ENCODE results near the gene POLR2B. TPM values are rescaled to one million over a fixed set of nuclear protein-coding genes. Genes with fewer than 3 reads are reported as not detected.

POLR2B gene
- total RNA-seq, 2 experiments from 2014 or later: 106 to 144 TPM

DNA sequence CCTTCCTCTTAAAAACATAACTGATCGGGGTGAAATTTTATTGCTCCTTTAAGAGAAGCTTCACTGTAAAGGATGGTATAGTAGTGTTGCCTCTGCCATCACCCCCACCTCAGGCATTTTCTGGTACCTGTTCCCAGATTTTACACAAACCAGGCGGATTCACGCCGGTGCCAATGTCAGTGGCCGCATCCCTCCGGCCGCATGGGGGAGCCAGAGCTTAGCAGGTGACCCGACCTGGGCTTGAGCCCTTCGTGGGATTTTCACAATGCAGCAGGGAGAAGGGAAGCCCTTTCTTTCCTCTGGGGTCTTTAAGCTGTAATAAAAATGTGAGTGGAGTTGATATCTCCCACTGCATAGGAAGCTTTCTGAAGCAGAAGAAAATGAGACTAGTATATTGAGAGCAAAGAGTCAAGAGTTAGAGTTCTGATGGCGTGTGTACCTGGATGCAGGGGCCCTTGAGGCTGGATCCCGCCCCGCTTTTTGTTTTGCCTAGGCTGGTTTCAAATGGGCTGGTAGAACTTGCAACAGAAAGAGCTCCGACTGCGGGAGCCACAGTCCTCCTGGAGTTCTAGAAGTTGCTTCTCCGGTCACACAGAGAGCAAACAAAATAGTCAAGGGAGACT, 59.4 kb downstream of the POLR2B start:
- H4K20me1 ChIP-seq (ENCODE audit: insufficient read depth, low read length): 0 out of 2 replicates have a peak, but pooled peaks cover 3% of the 10 kb centered on the region
- DNase-seq (ENCODE audit: low spot score): peak; percentile 19
- H3K9me2 ChIP-seq (ENCODE audit: insufficient read depth, low read length): no peaks in the 10 kb centered on the region
- ChIA-PET POLR2A (interaction anchor here (0.6 to 0.8 kb wide), 2 partner anchors 11 kb away, joined by 3 read pairs; no protein-coding TSS in a partner anchor), CTCF (ENCODE audit: unreplicated experiment) (no interaction called here)
- BruUV-seq (replicated peaks): no TSS peak
- H3K4me2 ChIP-seq (ENCODE audit: low read length): no peak overlapping the region
- H3K36me3 ChIP-seq (ENCODE audit: insufficient read depth, low read length): peaks cover 4% of the 10 kb centered on the region; the same call in 1 of the 2 replicates
- no peaks in the 10 kb centered on the region for H3K79me2 ChIP-seq (ENCODE audit: insufficient read depth, low read depth, low read length)
- no peak overlapping the region for H3K27ac ChIP-seq (ENCODE audit: low read depth, low read length, poor library complexity, severe bottlenecking)
- no peak overlapping the region for H3K4me3 ChIP-seq (ENCODE audit: low read depth, low read length, poor library complexity, severe bottlenecking)
- intact Hi-C loops (cut with micrococcal nuclease; ENCODE audit: unreplicated experiment): no loop called here
- H3K4me1 ChIP-seq (ENCODE audit: insufficient read depth, low read length, poor library complexity, severe bottlenecking): no peaks in the 10 kb centered on the region
- H2AFZ ChIP-seq (ENCODE audit: low read length): no peak overlapping the region
- H3K9me3 ChIP-seq (ENCODE audit: low read length): no peaks in the 10 kb centered on the region
- TF ChIP-seq, protein P1, sequence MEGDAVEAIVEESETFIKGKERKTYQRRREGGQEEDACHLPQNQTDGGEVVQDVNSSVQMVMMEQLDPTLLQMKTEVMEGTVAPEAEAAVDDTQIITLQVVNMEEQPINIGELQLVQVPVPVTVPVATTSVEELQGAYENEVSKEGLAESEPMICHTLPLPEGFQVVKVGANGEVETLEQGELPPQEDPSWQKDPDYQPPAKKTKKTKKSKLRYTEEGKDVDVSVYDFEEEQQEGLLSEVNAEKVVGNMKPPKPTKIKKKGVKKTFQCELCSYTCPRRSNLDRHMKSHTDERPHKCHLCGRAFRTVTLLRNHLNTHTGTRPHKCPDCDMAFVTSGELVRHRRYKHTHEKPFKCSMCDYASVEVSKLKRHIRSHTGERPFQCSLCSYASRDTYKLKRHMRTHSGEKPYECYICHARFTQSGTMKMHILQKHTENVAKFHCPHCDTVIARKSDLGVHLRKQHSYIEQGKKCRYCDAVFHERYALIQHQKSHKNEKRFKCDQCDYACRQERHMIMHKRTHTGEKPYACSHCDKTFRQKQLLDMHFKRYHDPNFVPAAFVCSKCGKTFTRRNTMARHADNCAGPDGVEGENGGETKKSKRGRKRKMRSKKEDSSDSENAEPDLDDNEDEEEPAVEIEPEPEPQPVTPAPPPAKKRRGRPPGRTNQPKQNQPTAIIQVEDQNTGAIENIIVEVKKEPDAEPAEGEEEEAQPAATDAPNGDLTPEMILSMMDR (conservative IDR thresholded peaks at IDR 0.05; ENCODE audit: low read length): peak; percentile 82
- no peak for TF ChIP-seq EZH2phosphoT487 (IDR thresholded peaks at IDR 0.05; ENCODE audit: borderline replicate concordance, low read depth, low read length)

DNA sequence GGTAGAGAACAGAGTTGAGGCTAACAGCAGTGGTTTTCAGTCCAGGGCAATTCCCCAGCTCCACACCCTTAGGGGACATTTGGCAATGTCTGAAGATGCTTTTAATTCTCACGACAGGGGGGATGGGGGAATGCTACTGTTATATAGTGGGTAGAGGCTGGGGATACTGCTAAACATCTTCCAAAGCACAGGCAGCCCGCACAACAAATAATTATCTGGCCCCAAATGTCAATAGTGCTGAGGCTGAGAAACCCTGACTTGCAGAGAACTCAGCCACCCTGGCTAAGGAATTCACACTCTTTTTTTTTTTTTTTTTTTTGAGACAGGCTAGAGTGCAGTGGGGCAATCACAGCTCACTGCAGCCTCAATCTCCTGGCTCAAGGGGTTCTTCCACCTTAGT, 60.6 kb downstream of the POLR2B start:
- Histone ChIP-seq H3K4me2 (ENCODE audit: low read length) (no peak overlapping the region), H3K27ac (ENCODE audit: low read depth, low read length, poor library complexity, severe bottlenecking) (no peak overlapping the region), H3K36me3 (ENCODE audit: insufficient read depth, low read length) (no peaks in the 10 kb centered on the region), H2AFZ (ENCODE audit: low read length) (no peak overlapping the region), H3K9me2 (ENCODE audit: insufficient read depth, low read length) (no peaks in the 10 kb centered on the region), H3K4me1 (ENCODE audit: insufficient read depth, low read length, poor library complexity, severe bottlenecking) (no peaks in the 10 kb centered on the region), H3K4me3 (ENCODE audit: low read depth, low read length, poor library complexity, severe bottlenecking) (no peak overlapping the region), H3K79me2 (ENCODE audit: insufficient read depth, low read depth, low read length) (no peaks in the 10 kb centered on the region), H3K9me3 (ENCODE audit: low read length) (no peaks in the 10 kb centered on the region), H4K20me1 (ENCODE audit: insufficient read depth, low read length) (0 out of 2 replicates have a peak, but pooled peaks cover 3% of the 10 kb centered on the region)
- intact Hi-C loops (cut with micrococcal nuclease; ENCODE audit: unreplicated experiment): no loop called here
- TF ChIP-seq EZH2phosphoT487 (IDR thresholded peaks at IDR 0.05; ENCODE audit: borderline replicate concordance, low read depth, low read length): no peak
- TF ChIP-seq, protein P1 (conservative IDR thresholded peaks at IDR 0.05; ENCODE audit: low read length): no peak
- ChIA-PET CTCF (ENCODE audit: unreplicated experiment) (no interaction called here), POLR2A (interaction anchor here (0.7 kb wide), 1 partner anchor 1431 kb away, joined by 3 read pairs; no protein-coding TSS in a partner anchor)
- no peak for DNase-seq (ENCODE audit: low spot score)
- BruUV-seq (replicated peaks): no TSS peak

DNA sequence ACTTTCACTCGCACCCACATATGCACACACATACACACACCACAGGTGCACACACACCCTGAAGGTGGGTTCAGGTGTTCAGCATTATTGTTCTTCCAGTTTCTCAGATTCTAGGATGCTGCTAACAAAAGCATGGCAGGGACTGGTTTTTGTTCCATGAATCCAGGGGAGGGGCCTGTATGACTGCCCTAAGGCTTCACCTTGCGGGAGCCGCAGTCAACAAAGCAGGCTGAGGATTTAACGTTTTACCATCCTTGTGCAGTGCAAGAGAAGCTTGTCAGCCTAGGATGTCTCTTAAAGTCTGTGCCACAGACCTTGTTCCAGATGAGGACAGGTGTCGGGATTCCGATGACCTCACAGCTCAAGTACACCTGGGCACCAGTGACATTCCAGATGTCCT, 61.8 kb downstream of the POLR2B start:
- ChIA-PET POLR2A (no interaction called here), CTCF (ENCODE audit: unreplicated experiment) (no interaction called here)
- no peaks in the 10 kb centered on the region for H3K79me2 ChIP-seq (ENCODE audit: insufficient read depth, low read depth, low read length)
- intact Hi-C loops (cut with micrococcal nuclease; ENCODE audit: unreplicated experiment): no loop called here
- no peaks in the 10 kb centered on the region for H3K4me1 ChIP-seq (ENCODE audit: insufficient read depth, low read length, poor library complexity, severe bottlenecking)
- no peak for DNase-seq (ENCODE audit: low spot score)
- TF ChIP-seq, protein P1 (conservative IDR thresholded peaks at IDR 0.05; ENCODE audit: low read length): no peak
- TF ChIP-seq EZH2phosphoT487 (IDR thresholded peaks at IDR 0.05; ENCODE audit: borderline replicate concordance, low read depth, low read length): no peak
- no peak overlapping the region for H2AFZ ChIP-seq (ENCODE audit: low read length)
- H4K20me1 ChIP-seq (ENCODE audit: insufficient read depth, low read length): 0 out of 2 replicates have a peak, but pooled peaks cover 3% of the 10 kb centered on the region
- no TSS peak for BruUV-seq (replicated peaks)
- no peaks in the 10 kb centered on the region for H3K9me2 ChIP-seq (ENCODE audit: insufficient read depth, low read length)
- H3K27ac ChIP-seq (ENCODE audit: low read depth, low read length, poor library complexity, severe bottlenecking): no peak overlapping the region
- H3K36me3 ChIP-seq (ENCODE audit: insufficient read depth, low read length): no peaks in the 10 kb centered on the region
- no peak overlapping the region for H3K4me2 ChIP-seq (ENCODE audit: low read length)
- H3K4me3 ChIP-seq (ENCODE audit: low read depth, low read length, poor library complexity, severe bottlenecking): no peak overlapping the region
- no peaks in the 10 kb centered on the region for H3K9me3 ChIP-seq (ENCODE audit: low read length)

Measured in OCI-LY7 (cell line).